ENCODE measurements around the gene ERMN.

GRCh38 chr2:157345647-157346389 is 20.2 kb upstream of the ERMN start:
- TF ChIP-seq CTCF (IDR thresholded peaks at IDR 0.05) (no peak), POLR2AphosphoS5 (IDR thresholded peaks at IDR 0.05) (no peak)

Measured in breast epithelium (tissue), 3 donors.